ENCODE measurements around the gene PIP4K2C. TPM values are rescaled to one million over a fixed set of nuclear protein-coding genes. Genes with fewer than 3 reads are reported as not detected.

PIP4K2C gene
- total and polyA plus RNA-seq, 2 of the 4 experiments (the other 2 are of a cell fraction): 12.5 to 23.1 TPM

DNA sequence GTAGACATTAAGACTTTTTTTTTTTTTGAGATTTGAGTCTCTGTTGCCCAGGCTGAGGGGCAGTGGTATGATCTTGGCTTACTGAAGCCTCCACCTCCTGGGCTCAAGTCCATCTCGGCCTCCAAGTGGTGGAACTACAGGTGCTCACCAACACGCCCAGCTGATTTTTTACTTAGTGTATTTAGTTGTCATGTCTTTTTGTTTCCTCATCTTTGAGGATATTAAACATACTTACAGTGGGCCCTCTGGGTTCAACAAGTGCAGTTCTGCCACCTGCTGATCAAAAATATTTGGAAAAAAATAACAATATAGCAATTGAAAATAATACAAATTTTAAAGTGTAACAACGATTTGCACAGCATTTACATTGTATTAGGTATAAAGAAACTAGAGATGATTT lies 46.4 kb downstream of the PIP4K2C start:
- Histone ChIP-seq H3K56ac (ENCODE audit: extremely low read depth, insufficient read depth, low read length) (no peak overlapping the region), H3K4ac (ENCODE audit: low read depth, low read length) (no peak overlapping the region), H3K9ac (ENCODE audit: low read depth, low read length) (no peak overlapping the region), H2BK15ac (ENCODE audit: low read depth, low read length) (no peak overlapping the region), H3K79me1 (ENCODE audit: low read depth in 1 of 2, low read length in 2 of 2) (no peaks in the 10 kb centered on the region), H4K8ac (ENCODE audit: low read depth in 2 of 2, low read length in 2 of 2) (no peak overlapping the region), H3K23ac (ENCODE audit: low read depth, low read length) (no peak overlapping the region), H3K36me3 (ENCODE audit: control insufficient read depth, insufficient read depth, low read length) (no peaks in the 10 kb centered on the region), H2BK20ac (ENCODE audit: low read depth, low read length) (no peak overlapping the region), H2AK5ac (ENCODE audit: low read depth, low read length) (no peak overlapping the region), H3K14ac (replicated peaks; ENCODE audit: low read depth, low read length) (no peak overlapping the region), H2BK120ac (ENCODE audit: low read depth, low read length) (no peak overlapping the region), H2AFZ (replicated peaks; ENCODE audit: low read length, poor library complexity) (no peak overlapping the region), H4K5ac (ENCODE audit: low read depth, low read length) (no peak overlapping the region), H2AK9ac (replicated peaks; ENCODE audit: low read depth, low read length, poor library complexity) (no peak overlapping the region), H4K91ac (ENCODE audit: insufficient read depth, low read depth, low read length) (no peak overlapping the region), H3K27me3 (ENCODE audit: control insufficient read depth, insufficient read depth, low read length) (peaks cover 26% of the 10 kb centered on the region), H4K20me1 (ENCODE audit: insufficient read depth, low read length) (no peaks in the 10 kb centered on the region), H3K18ac (ENCODE audit: low read depth, low read length) (no peak overlapping the region), H2BK5ac (ENCODE audit: low read depth, low read length, poor library complexity, severe bottlenecking) (no peak overlapping the region), H3K4me3 (ENCODE audit: insufficient read depth, low read depth, low read length) (no peak overlapping the region), H3K27ac (ENCODE audit: insufficient read depth, low read length) (no peak overlapping the region), H3K4me1 (ENCODE audit: control insufficient read depth, insufficient read depth, low read length) (0 out of 2 replicates have a peak, but pooled peaks cover 2% of the 10 kb centered on the region), H3K4me2 (ENCODE audit: low read depth, low read length) (no peak overlapping the region), H3K9me1 (ENCODE audit: insufficient read depth, low read length) (no peaks in the 10 kb centered on the region), H3K9me3 (ENCODE audit: control insufficient read depth, insufficient read depth, low read length) (no peaks in the 10 kb centered on the region)
- WGBS, 2 experiments (ENCODE audit: extremely low coverage in 2 of 2, insufficient read length in 1 of 2): no CpG with 5 or more reads among the region's 3 CpGs
- TF ChIP-seq CHD1 (IDR thresholded peaks at IDR 0.05; ENCODE audit: low read depth, low read length) (no peak), FOS (IDR thresholded peaks at IDR 0.05; ENCODE audit: low read depth, low read length) (no peak), POLR2A (IDR thresholded peaks at IDR 0.05; ENCODE audit: low read depth, low read length) (no peak), SMC3 (IDR thresholded peaks at IDR 0.05; ENCODE audit: low read depth, low read length) (no peak), BHLHE40 (IDR thresholded peaks at IDR 0.05; ENCODE audit: low read depth, low read length) (no peak), MXI1 (IDR thresholded peaks at IDR 0.05; ENCODE audit: borderline replicate concordance, low read depth, low read length) (no peak), CEBPB (IDR thresholded peaks at IDR 0.05; ENCODE audit: low read depth, low read length) (no peak), RAD21 (IDR thresholded peaks at IDR 0.05; ENCODE audit: low read length) (no peak), RCOR1 (IDR thresholded peaks at IDR 0.05; ENCODE audit: insufficient replicate concordance, low read length) (no peak), MAFK (IDR thresholded peaks at IDR 0.05; ENCODE audit: low read depth, low read length) (no peak), RFX5 (IDR thresholded peaks at IDR 0.05; ENCODE audit: low read depth, low read length) (no peak), NFE2L2 (IDR thresholded peaks at IDR 0.05; ENCODE audit: low read depth, low read length) (no peak), MAZ (IDR thresholded peaks at IDR 0.05; ENCODE audit: borderline replicate concordance, low read depth, low read length) (no peak)
- TF ChIP-seq, protein P1, sequence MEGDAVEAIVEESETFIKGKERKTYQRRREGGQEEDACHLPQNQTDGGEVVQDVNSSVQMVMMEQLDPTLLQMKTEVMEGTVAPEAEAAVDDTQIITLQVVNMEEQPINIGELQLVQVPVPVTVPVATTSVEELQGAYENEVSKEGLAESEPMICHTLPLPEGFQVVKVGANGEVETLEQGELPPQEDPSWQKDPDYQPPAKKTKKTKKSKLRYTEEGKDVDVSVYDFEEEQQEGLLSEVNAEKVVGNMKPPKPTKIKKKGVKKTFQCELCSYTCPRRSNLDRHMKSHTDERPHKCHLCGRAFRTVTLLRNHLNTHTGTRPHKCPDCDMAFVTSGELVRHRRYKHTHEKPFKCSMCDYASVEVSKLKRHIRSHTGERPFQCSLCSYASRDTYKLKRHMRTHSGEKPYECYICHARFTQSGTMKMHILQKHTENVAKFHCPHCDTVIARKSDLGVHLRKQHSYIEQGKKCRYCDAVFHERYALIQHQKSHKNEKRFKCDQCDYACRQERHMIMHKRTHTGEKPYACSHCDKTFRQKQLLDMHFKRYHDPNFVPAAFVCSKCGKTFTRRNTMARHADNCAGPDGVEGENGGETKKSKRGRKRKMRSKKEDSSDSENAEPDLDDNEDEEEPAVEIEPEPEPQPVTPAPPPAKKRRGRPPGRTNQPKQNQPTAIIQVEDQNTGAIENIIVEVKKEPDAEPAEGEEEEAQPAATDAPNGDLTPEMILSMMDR (conservative IDR thresholded peaks at IDR 0.05; ENCODE audit: low read depth, low read length): no peak
- TF ChIP-seq, protein P2, sequence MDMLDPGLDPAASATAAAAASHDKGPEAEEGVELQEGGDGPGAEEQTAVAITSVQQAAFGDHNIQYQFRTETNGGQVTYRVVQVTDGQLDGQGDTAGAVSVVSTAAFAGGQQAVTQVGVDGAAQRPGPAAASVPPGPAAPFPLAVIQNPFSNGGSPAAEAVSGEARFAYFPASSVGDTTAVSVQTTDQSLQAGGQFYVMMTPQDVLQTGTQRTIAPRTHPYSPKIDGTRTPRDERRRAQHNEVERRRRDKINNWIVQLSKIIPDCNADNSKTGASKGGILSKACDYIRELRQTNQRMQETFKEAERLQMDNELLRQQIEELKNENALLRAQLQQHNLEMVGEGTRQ (IDR thresholded peaks at IDR 0.05; ENCODE audit: low read depth, low read length): no peak
- TF ChIP-seq, protein P3, sequence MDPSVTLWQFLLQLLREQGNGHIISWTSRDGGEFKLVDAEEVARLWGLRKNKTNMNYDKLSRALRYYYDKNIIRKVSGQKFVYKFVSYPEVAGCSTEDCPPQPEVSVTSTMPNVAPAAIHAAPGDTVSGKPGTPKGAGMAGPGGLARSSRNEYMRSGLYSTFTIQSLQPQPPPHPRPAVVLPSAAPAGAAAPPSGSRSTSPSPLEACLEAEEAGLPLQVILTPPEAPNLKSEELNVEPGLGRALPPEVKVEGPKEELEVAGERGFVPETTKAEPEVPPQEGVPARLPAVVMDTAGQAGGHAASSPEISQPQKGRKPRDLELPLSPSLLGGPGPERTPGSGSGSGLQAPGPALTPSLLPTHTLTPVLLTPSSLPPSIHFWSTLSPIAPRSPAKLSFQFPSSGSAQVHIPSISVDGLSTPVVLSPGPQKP (IDR thresholded peaks at IDR 0.05; ENCODE audit: borderline replicate concordance, low read depth, low read length): no peak
- BruUV-seq (replicated peaks): no TSS peak
- ATAC-seq (ENCODE audit: low read depth) (no peak), DNase-seq (no peak)
- dilution Hi-C loops (cut with HindIII; ENCODE audit: low sequenced_read_pairs, unreplicated experiment): no loop called here
- in situ Hi-C loops (cut with MboI; ENCODE audit: low sequenced_read_pairs): no loop called here
- CTCF ChIA-PET: interaction anchor here (0.6 to 1.1 kb wide), 4 partner anchors 38 to 304 kb away, joined by 3 to 4 read pairs (median 3); partner anchors contain the start of gene ATP23
- intact Hi-C loops (cut with micrococcal nuclease): no loop called here
- POLR2A ChIA-PET (ENCODE audit: unreplicated experiment): no interaction called here

All from IMR-90 (cell line).